H9 (cell line): ENCODE measurements around the gene NPAS2. TPM values are rescaled to one million over a fixed set of nuclear protein-coding genes. Genes with fewer than 3 reads are reported as not detected.

Experiments
- DNase-seq: peaks from one replicate; pipeline ENCODE4 v3.0.0-alpha.2; 2017
- H2AFZ ChIP-seq: one replicate; pipeline ENCODE4 v1.6.1; 2013; ENCODE audit warnings: mild to moderate bottlenecking, low read length, control low read depth, moderate library complexity
- H2AK5ac ChIP-seq: 2 replicates; pipeline ENCODE4 v1.6.1; 2013; ENCODE audit warnings: low read length, control low read depth, mixed read lengths; ENCODE audit not compliant: insufficient read length
- H2BK120ac ChIP-seq: one replicate; pipeline ENCODE4 v1.6.1; 2013; ENCODE audit warnings: low read depth, mild to moderate bottlenecking, low read length, control low read depth, inconsistent platforms; ENCODE audit not compliant: poor library complexity, severe bottlenecking
- H2BK12ac ChIP-seq: 2 replicates; pipeline ENCODE4 v1.6.1; 2013; ENCODE audit warnings: low read length, control low read depth, mixed read lengths, low read depth; ENCODE audit not compliant: insufficient read length
- H2BK15ac ChIP-seq: 2 replicates; pipeline ENCODE4 v1.6.1; 2013; ENCODE audit warnings: low read depth, low read length, control low read depth
- H2BK20ac ChIP-seq: one replicate; pipeline ENCODE4 v1.6.1; 2013; ENCODE audit warnings: low read depth, mild to moderate bottlenecking, low read length, control low read depth, inconsistent platforms; ENCODE audit not compliant: poor library complexity, severe bottlenecking
- H2BK5ac ChIP-seq: 2 replicates; pipeline ENCODE4 v1.6.1; 2013; ENCODE audit warnings: low read length, control low read depth, mixed read lengths; ENCODE audit not compliant: insufficient read length
- H3K14ac ChIP-seq: 2 replicates; pipeline ENCODE4 v1.6.1; 2013; ENCODE audit warnings: low read length, control low read depth; ENCODE audit not compliant: insufficient read depth
- H3K18ac ChIP-seq: 2 replicates; pipeline ENCODE4 v1.6.1; 2013; ENCODE audit warnings: low read depth, mild to moderate bottlenecking, mixed read lengths, low read length, control low read depth; ENCODE audit not compliant: insufficient read length
- H3K23ac ChIP-seq: 2 replicates; pipeline ENCODE4 v1.6.1; 2013; ENCODE audit warnings: low read length, control low read depth, mixed read lengths, low read depth; ENCODE audit not compliant: insufficient read length
- H3K23me2 ChIP-seq: 2 replicates; pipeline ENCODE4 v1.6.1; 2013; ENCODE audit warnings: low read depth, mild to moderate bottlenecking, mixed read lengths, low read length, control low read depth; ENCODE audit not compliant: insufficient read length, poor library complexity, severe bottlenecking
- H3K27ac ChIP-seq: 2 replicates; pipeline ENCODE4 v1.5.1; 2013; ENCODE audit warnings: low read length, control low read depth, mixed read lengths, low read depth; ENCODE audit not compliant: insufficient read length
- H3K27me3 ChIP-seq: 2 replicates; pipeline ENCODE4 v1.6.1; 2013; ENCODE audit warnings: low read length, control low read depth, inconsistent platforms; ENCODE audit not compliant: insufficient read depth
- H3K4ac ChIP-seq: 2 replicates; pipeline ENCODE4 v1.6.1; 2013; ENCODE audit warnings: low read depth, mild to moderate bottlenecking, control low read depth, inconsistent platforms, low read length, moderate library complexity
- H3K4me1 ChIP-seq: 2 replicates; pipeline ENCODE4 v1.6.1; 2013; ENCODE audit warnings: low read length, control low read depth, inconsistent platforms; ENCODE audit not compliant: insufficient read depth
- H3K4me2 ChIP-seq: 2 replicates; pipeline ENCODE4 v1.6.1; 2013; ENCODE audit warnings: low read length, control low read depth, mixed read lengths; ENCODE audit not compliant: insufficient read length, insufficient read depth
- H3K56ac ChIP-seq: 2 replicates; pipeline ENCODE4 v1.6.1; 2013; ENCODE audit warnings: low read depth, mild to moderate bottlenecking, mixed read lengths, low read length, control low read depth; ENCODE audit not compliant: insufficient read length
- H3K79me1 ChIP-seq: 2 replicates; pipeline ENCODE4 v1.6.1; 2013; ENCODE audit warnings: low read depth, mild to moderate bottlenecking, moderate library complexity, low read length, control low read depth, inconsistent platforms; ENCODE audit not compliant: insufficient read depth, poor library complexity, severe bottlenecking
- H3K79me2 ChIP-seq: 2 replicates; pipeline ENCODE4 v1.6.1; 2013; ENCODE audit warnings: low read length, control low read depth, inconsistent platforms; ENCODE audit not compliant: insufficient read depth
- H3K9ac ChIP-seq: 2 replicates; pipeline ENCODE4 v1.6.1; 2013; ENCODE audit warnings: low read length, control low read depth, mixed read lengths; ENCODE audit not compliant: insufficient read length; ENCODE audit errors: extremely low read depth
- H3K9me3 ChIP-seq: one replicate; pipeline ENCODE4 v1.6.1; 2013; ENCODE audit warnings: low read depth, low read length, inconsistent platforms; ENCODE audit not compliant: control insufficient read depth
- H3T11ph ChIP-seq: one replicate; pipeline ENCODE4 v1.6.1; 2013; ENCODE audit warnings: mild to moderate bottlenecking, low read length, control low read depth, inconsistent platforms
- H4K20me1 ChIP-seq: one replicate; pipeline ENCODE4 v1.6.1; 2013; ENCODE audit not compliant: control insufficient read depth, insufficient read length, insufficient read depth
- H4K5ac ChIP-seq: 2 replicates; pipeline ENCODE4 v1.6.1; 2013; ENCODE audit warnings: low read depth, mild to moderate bottlenecking, mixed read lengths, low read length, control low read depth; ENCODE audit not compliant: insufficient read length
- H4K8ac ChIP-seq: replicated peaks from 2 replicates; pipeline ENCODE4 v1.6.1; 2013; ENCODE audit warnings: low read length, control low read depth, mixed read lengths, low read depth; ENCODE audit not compliant: insufficient read length
- H4K91ac ChIP-seq: 2 replicates; pipeline ENCODE4 v1.6.1; 2013; ENCODE audit warnings: low read depth, mild to moderate bottlenecking, moderate library complexity, mixed read lengths, low read length, control low read depth; ENCODE audit not compliant: insufficient read length
- H3K27ac Mint-ChIP-seq, 3 experiments: 2 replicates in 2 of 3; 3 replicates in 1 of 3; pipeline ENCODE4 v1.8.0; 2020 to 2021; ENCODE audit warnings: mixed read lengths in 3 of 3, mild to moderate bottlenecking in 1 of 3, moderate library complexity in 1 of 3
- H3K27me3 Mint-ChIP-seq: 2 replicates; pipeline ENCODE4 v1.8.0; 2021; ENCODE audit warnings: low read depth, mild to moderate bottlenecking, moderate library complexity, mixed read lengths
- H3K36me3 Mint-ChIP-seq, 3 experiments: 2 replicates in 2 of 3; 3 replicates in 1 of 3; pipeline ENCODE4 v1.8.0; 2020 to 2021; ENCODE audit warnings: low read depth in 3 of 3, mixed read lengths in 3 of 3; ENCODE audit not compliant: insufficient read depth in 1 of 3
- H3K4me1 Mint-ChIP-seq, 2 experiments: 2 replicates each; pipeline ENCODE4 v1.8.0; 2020; ENCODE audit warnings: mixed read lengths in 2 of 2
- H3K4me3 Mint-ChIP-seq, 2 experiments: 2 replicates in 1 of 2; 3 replicates in 1 of 2; pipeline ENCODE4 v1.8.0; 2020 to 2021; ENCODE audit warnings: mild to moderate bottlenecking in 2 of 2, mixed read lengths in 2 of 2, moderate library complexity in 1 of 2
- H3K9me3 Mint-ChIP-seq, 2 experiments: 2 replicates in 1 of 2; 3 replicates in 1 of 2; pipeline ENCODE4 v1.8.0; 2020; ENCODE audit warnings: mild to moderate bottlenecking in 2 of 2, mixed read lengths in 2 of 2, moderate library complexity in 1 of 2
- CTCF ChIP-seq: fragments of 200-600 bp; sonication (generic); conservative IDR thresholded peaks from 3 replicates; pipeline ENCODE4 v1.8.0; 2021; ENCODE audit warnings: antibody characterized with exemption, mild to moderate bottlenecking
- WGBS: extraction: QIAGEN DNeasy Blood & Tissue Kit; methylation state at CpG from one replicate; pipeline ENCODE4 v1.1.7; 2013; ENCODE audit warnings: missing lambda C conversion rate, low lambda C conversion rate, mixed read lengths; ENCODE audit not compliant: insufficient read length; ENCODE audit errors: extremely low coverage; 5-methylcytosine and 5-hydroxymethylcytosine counted together
- total RNA-seq: library from RNA; stranded (reverse); gene quantifications from 2 replicates; pipeline ENCODE4 v1.2.1, GENCODE V29; 2021

NPAS2 gene
- total RNA-seq, 1 experiment from 2014 or later, result 1.3 TPM

DNA sequence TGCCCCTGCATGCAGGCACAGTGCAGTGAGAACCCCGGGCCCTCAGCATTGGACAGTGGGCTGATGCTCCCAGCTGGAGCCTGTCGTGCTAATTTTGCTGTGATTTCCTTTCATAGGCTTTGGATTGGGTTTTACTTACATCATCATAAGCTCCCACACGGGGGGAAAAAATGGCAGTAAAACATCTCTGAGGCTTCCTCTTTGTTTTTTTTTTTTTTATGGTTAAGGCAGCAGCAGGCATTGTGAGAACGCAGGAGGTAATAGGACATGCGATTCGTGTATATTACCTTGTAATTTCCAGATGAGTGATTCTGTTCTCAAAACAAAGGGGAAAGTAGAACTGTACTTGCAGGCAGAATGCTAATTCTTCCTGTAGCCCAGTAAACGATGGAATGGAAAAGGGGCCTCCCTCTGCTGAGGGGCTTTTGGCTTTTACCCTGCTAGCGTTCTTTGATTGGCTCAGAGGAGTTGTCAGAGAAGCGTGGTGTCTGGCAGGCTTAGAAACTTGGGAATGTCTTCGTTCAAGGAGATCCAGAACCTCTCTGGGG is 89.7 kb downstream of the NPAS2 start:
- H2BK12ac ChIP-seq, result no peak overlapping the region
- H3K27ac Mint-ChIP-seq, result no peak overlapping the region

More for the DNA sequence above, 89.7 kb downstream of the NPAS2 start:
- Histone ChIP-seq H4K20me1 (no peaks in the 10 kb centered on the region), H3K9me3 (no peaks in the 10 kb centered on the region), H4K91ac (no peak overlapping the region), H3T11ph (no peak overlapping the region), H4K8ac (no peak overlapping the region), H3K4ac (no peak overlapping the region), H2BK15ac (no peak overlapping the region), H4K5ac (no peak overlapping the region), H3K9ac (no peak overlapping the region), H3K4me2 (no peak overlapping the region), H3K23ac (no peak overlapping the region), H2BK5ac (no peak overlapping the region), H2BK120ac (no peak overlapping the region), H3K79me1 (no peaks in the 10 kb centered on the region), H3K14ac (no peak overlapping the region; the same call in 1 of the 2 replicates), H3K27me3 (no peaks in the 10 kb centered on the region), H2AFZ (no peak overlapping the region), H3K27ac (no peak overlapping the region), H3K56ac (no peak overlapping the region), H2AK5ac (no peak overlapping the region), H3K18ac (no peak overlapping the region), H3K79me2 (no peaks in the 10 kb centered on the region), H3K23me2 (no peaks in the 10 kb centered on the region), H3K4me1 (no peaks in the 10 kb centered on the region), H2BK20ac (no peak overlapping the region)
- no peaks in the 10 kb centered on the region for H3K27me3 Mint-ChIP-seq
- DNase-seq, result no peak
- no peaks in the 10 kb centered on the region for H3K9me3 Mint-ChIP-seq
- peaks cover 0 to 4% of the 10 kb centered on the region in 2 experiments; a peak in 1 of 4 replicates for H3K4me1 Mint-ChIP-seq
- H3K36me3 Mint-ChIP-seq, result no peaks in the 10 kb centered on the region
- no peak for TF ChIP-seq CTCF
- H3K4me3 Mint-ChIP-seq, result no peak overlapping the region
- no CpG with 5 or more reads among the region's 10 CpGs for WGBS
